Panc1 (cell line): ENCODE results near the gene RHOG. TPM values are rescaled to one million over a fixed set of nuclear protein-coding genes. Genes with fewer than 3 reads are reported as not detected.

Source experiments
- ATAC-seq: fragments of 200-7000 bp; cut with Tn5 transposase; 2 replicates; pipeline ENCODE4 v1.9.1; 2020; ENCODE audit warnings: mild to moderate bottlenecking, moderate library complexity
- BruUV-seq: library from RNA; stranded (reverse); fragments of 400-500 nt; replicated peaks from 2 replicates; lab custom pipeline; 2021; lab: Mats Ljungman, UMichigan
- CTCF ChIA-PET: fragments of 300-600 bp; sonication (Branson Sonifier 250); formaldehyde crosslinking; loops from one replicate; lab custom pipeline; 2022; ENCODE audit warnings: antibody characterized with exemption; lab: Charles Lee
- POLR2A ChIA-PET: fragments of 300-600 bp; sonication (Branson Sonifier 250); formaldehyde crosslinking; loops from one replicate; lab custom pipeline; 2022; ENCODE audit warnings: antibody characterized with exemption; lab: Charles Lee
- DNase-seq: peaks from one replicate; pipeline ENCODE4 v3.0.0-alpha.2; 2010; ENCODE audit warnings: low read depth, low spot score
- H3K27ac ChIP-seq: 2 replicates; pipeline ENCODE4 v1.5.1; 2011; ENCODE audit warnings: mild to moderate bottlenecking, low read length, inconsistent platforms
- H3K27me3 ChIP-seq: fragments of 200-500 bp; sonication (Bioruptor generic); 2 replicates; pipeline ENCODE4 v1.6.0; 2014; ENCODE audit warnings: low read length, inconsistent platforms; ENCODE audit not compliant: control insufficient read depth, insufficient read depth
- H3K36me3 ChIP-seq: fragments of 200-500 bp; sonication (Bioruptor generic); 2 replicates; pipeline ENCODE4 v1.5.1; 2014; ENCODE audit warnings: inconsistent platforms, mild to moderate bottlenecking, low read length, moderate library complexity; ENCODE audit not compliant: control insufficient read depth, insufficient read depth
- H3K4me1 ChIP-seq: 2 replicates; pipeline ENCODE4 v1.5.1; 2011; ENCODE audit warnings: inconsistent platforms, mild to moderate bottlenecking, low read length, moderate library complexity; ENCODE audit not compliant: control insufficient read depth, insufficient read depth
- H3K4me3 ChIP-seq, 2 experiments: 2 replicates each; pipeline ENCODE4 v1.5.1; 2011 to 2012; ENCODE audit warnings: low read depth in 2 of 2, low read length in 2 of 2, mild to moderate bottlenecking in 2 of 2, inconsistent platforms in 1 of 2, moderate library complexity in 1 of 2
- H3K9me3 ChIP-seq: fragments of 200-500 bp; sonication (Bioruptor generic); 2 replicates; pipeline ENCODE4 v1.5.1; 2014; ENCODE audit warnings: low read depth, mild to moderate bottlenecking, inconsistent platforms, low read length, moderate library complexity; ENCODE audit not compliant: control insufficient read depth, insufficient read depth
- POLR2AphosphoS5 ChIP-seq: IDR thresholded peaks from 2 replicates; pipeline ENCODE4 v1.6.1; 2012; ENCODE audit warnings: mild to moderate bottlenecking, low read depth, low read length, moderate library complexity
- SIN3A ChIP-seq: IDR thresholded peaks from 2 replicates; pipeline ENCODE4 v1.6.1; 2012; ENCODE audit warnings: low read depth, mild to moderate bottlenecking, low read length, moderate library complexity, borderline replicate concordance; ENCODE audit not compliant: insufficient read depth
- TCF7L2 ChIP-seq: IDR thresholded peaks from 2 replicates; pipeline ENCODE4 v1.6.1; 2011; ENCODE audit warnings: mild to moderate bottlenecking, low read depth, low read length, inconsistent platforms
- in situ Hi-C: cut with HindIII; loops from 2 replicates; pipeline ENCODE4 v1.10.0; 2016; ENCODE audit warnings: low sequenced_read_pairs, low pct_unique_long_range_greater_than_20kb
- intact Hi-C: fragments of 100-400 bp; cut with micrococcal nuclease; formaldehyde crosslinking; loops from one replicate; pipeline ENCODE4 v1.10.0; 2022; ENCODE audit not compliant: unreplicated experiment
- total RNA-seq: library from RNA; stranded (reverse); gene quantifications from one replicate; pipeline ENCODE4 v1.2.1, GENCODE V29; 2021; ENCODE audit not compliant: unreplicated experiment
- TF ChIP-seq, protein P1 (sequence below): fragments of 450-650 bp; IDR thresholded peaks from 2 replicates; pipeline ENCODE4 v1.5.1; 2017; ENCODE audit warnings: mild to moderate bottlenecking
- TF ChIP-seq, protein P2 (sequence below), 2 experiments: IDR thresholded peaks; 2 replicates each; pipeline ENCODE4 v1.6.1; 2011 to 2012; ENCODE audit warnings: low read depth in 2 of 2, control low read depth in 1 of 2, low read length in 1 of 2, mild to moderate bottlenecking in 1 of 2, moderate library complexity in 1 of 2; ENCODE audit not compliant: insufficient read depth in 1 of 2

The RHOG gene
- total RNA-seq, 1 experiment from 2014 or later: 156 TPM

DNA sequence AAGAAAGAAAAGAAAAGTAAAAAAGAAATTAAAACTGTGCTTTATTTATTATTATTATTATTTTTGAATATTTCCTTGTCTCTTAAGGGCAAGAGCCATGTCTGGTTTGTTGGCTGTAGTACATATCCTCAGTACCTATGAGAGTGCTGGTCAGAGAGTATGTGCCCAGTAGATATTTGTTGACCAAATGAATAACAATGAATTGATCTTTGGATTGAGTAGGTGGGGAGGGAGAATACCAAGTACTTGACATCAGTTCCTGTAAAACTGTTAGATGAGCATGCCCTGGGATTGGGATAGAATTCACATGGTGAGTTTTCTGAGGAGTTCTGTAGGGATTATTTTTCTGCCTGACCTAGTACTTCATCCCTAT is 26.1 kb upstream of the RHOG start:
- no TSS peak for BruUV-seq
- no peaks in the 10 kb centered on the region for H3K27me3 ChIP-seq
- H3K27ac ChIP-seq: peak overlapping the region; percentile 4; the same call in 1 of the 2 replicates
- ChIA-PET CTCF (no interaction called here), POLR2A (no interaction called here)
- H3K4me3 ChIP-seq: no peak overlapping the region
- H3K36me3 ChIP-seq: no peaks in the 10 kb centered on the region
- H3K9me3 ChIP-seq: no peaks in the 10 kb centered on the region
- H3K4me1 ChIP-seq: peaks cover 25% of the 10 kb centered on the region
- in situ Hi-C loops (no loop called here), intact Hi-C loops (no loop called here)
- TF ChIP-seq, protein P1, sequence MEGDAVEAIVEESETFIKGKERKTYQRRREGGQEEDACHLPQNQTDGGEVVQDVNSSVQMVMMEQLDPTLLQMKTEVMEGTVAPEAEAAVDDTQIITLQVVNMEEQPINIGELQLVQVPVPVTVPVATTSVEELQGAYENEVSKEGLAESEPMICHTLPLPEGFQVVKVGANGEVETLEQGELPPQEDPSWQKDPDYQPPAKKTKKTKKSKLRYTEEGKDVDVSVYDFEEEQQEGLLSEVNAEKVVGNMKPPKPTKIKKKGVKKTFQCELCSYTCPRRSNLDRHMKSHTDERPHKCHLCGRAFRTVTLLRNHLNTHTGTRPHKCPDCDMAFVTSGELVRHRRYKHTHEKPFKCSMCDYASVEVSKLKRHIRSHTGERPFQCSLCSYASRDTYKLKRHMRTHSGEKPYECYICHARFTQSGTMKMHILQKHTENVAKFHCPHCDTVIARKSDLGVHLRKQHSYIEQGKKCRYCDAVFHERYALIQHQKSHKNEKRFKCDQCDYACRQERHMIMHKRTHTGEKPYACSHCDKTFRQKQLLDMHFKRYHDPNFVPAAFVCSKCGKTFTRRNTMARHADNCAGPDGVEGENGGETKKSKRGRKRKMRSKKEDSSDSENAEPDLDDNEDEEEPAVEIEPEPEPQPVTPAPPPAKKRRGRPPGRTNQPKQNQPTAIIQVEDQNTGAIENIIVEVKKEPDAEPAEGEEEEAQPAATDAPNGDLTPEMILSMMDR: no peak
- TF ChIP-seq, protein P2, sequence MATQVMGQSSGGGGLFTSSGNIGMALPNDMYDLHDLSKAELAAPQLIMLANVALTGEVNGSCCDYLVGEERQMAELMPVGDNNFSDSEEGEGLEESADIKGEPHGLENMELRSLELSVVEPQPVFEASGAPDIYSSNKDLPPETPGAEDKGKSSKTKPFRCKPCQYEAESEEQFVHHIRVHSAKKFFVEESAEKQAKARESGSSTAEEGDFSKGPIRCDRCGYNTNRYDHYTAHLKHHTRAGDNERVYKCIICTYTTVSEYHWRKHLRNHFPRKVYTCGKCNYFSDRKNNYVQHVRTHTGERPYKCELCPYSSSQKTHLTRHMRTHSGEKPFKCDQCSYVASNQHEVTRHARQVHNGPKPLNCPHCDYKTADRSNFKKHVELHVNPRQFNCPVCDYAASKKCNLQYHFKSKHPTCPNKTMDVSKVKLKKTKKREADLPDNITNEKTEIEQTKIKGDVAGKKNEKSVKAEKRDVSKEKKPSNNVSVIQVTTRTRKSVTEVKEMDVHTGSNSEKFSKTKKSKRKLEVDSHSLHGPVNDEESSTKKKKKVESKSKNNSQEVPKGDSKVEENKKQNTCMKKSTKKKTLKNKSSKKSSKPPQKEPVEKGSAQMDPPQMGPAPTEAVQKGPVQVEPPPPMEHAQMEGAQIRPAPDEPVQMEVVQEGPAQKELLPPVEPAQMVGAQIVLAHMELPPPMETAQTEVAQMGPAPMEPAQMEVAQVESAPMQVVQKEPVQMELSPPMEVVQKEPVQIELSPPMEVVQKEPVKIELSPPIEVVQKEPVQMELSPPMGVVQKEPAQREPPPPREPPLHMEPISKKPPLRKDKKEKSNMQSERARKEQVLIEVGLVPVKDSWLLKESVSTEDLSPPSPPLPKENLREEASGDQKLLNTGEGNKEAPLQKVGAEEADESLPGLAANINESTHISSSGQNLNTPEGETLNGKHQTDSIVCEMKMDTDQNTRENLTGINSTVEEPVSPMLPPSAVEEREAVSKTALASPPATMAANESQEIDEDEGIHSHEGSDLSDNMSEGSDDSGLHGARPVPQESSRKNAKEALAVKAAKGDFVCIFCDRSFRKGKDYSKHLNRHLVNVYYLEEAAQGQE (IDR thresholded peaks at IDR 0.05; ENCODE audit: insufficient read depth in 1 of 2, low read depth in 2 of 2, low read length in 1 of 2): no peak
- no peak for TF ChIP-seq POLR2AphosphoS5
- TF ChIP-seq TCF7L2: no peak
- no peak for TF ChIP-seq SIN3A
- ATAC-seq (no peak), DNase-seq (no peak)

DNA sequence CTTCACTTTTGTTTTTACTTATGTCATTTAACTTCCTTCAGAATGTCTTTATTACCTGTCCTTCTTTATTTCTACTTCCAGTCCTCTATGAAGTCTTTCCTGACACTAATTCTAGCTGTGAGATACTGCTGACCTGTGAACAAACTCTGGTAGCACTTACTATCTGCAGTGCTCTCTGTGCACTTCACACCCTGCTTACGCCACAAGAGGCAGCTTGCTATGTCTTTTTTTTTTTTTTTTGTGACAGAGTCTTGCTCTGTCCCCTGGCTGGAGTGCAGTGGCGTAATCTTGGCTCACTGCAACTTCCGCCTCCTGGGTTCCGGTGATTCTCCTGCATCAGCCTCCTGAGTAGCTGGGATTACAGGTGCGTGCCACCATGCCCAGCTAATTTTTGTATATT is 25.4 kb upstream of the RHOG start:
- Histone ChIP-seq H3K4me3 (no peak overlapping the region), H3K27ac (no peak overlapping the region), H3K36me3 (no peaks in the 10 kb centered on the region), H3K9me3 (no peaks in the 10 kb centered on the region), H3K4me1 (peaks cover 29% of the 10 kb centered on the region), H3K27me3 (no peaks in the 10 kb centered on the region)
- no TSS peak for BruUV-seq
- in situ Hi-C loops (no loop called here), intact Hi-C loops (no loop called here)
- POLR2A ChIA-PET: interaction anchor here (0.5 kb wide), 1 partner anchor 13 kb away, joined by 5 read pairs; no protein-coding TSS in a partner anchor
- no peak for DNase-seq
- TF ChIP-seq TCF7L2 (no peak), POLR2AphosphoS5 (no peak), SIN3A (no peak)
- TF ChIP-seq, protein P2 (IDR thresholded peaks at IDR 0.05; ENCODE audit: insufficient read depth in 1 of 2, low read depth in 2 of 2, low read length in 1 of 2): no peak
- TF ChIP-seq, protein P1: no peak
- ATAC-seq: no peak
- CTCF ChIA-PET: no interaction called here
